ENCODE measurements around the gene MUC13.

MUC13 gene

GRCh38 chr3:124861041-124861440, 73.5 kb downstream of the MUC13 start:
- DNase-seq = no peak

- DNase-seq = no peak
Observed at GRCh38 chr3:124860599-124860998, 74.0 kb downstream of the MUC13 start.

GRCh38 chr3:124859025-124859424, 75.5 kb downstream of the MUC13 start:
- DNase-seq = no peak

DNA sequence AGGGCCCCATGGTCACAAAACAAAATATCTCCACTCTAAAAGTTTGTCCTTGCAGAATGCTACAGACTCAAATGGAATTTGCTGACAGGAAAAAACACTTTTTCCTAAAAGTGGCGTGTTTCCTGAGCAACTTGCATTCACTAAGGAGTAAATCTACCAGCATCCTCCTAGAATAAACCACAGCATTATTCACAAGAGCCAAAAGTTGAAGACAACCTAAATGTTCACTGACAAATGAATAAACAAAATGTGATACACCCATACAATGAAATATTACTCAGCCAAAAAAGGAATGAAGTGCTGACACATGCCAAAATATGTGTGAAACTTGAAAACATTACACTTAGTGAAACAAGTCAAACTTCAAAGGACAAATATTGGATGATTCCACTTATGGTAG, 76.3 kb downstream of the MUC13 start:
- DNase-seq = no peak

DNA sequence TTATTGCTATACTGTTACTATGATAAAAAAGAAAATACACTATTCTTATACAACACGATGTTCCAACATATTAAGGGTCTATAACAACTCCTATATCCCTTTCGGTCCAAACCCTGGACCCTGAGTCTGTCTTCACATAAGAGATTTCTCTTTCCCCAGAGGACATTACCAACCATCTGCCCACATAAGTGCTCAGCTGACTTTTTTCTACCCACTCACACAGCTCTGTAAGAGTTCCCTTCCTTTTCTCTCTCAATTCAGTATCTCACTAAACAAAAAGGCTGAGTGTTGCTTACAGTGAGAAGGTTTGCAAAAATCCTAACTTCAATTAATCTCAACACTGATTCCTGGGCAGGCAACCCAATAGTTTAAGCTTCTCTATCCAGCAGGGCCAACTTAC, 77.9 kb downstream of the MUC13 start:
- DNase-seq = no peak
